Activated CD4-positive, alpha-beta T cell treated with anti-CD3 and anti-CD28 coated beads, Interleukin-2, amount 50 U/mL, for 16 hours (primary cell): ENCODE data around the gene SPRR2D.

Experiments used
- DNase-seq: peaks from one replicate; pipeline ENCODE4 v3.0.0-alpha.2; 2020

Gene SPRR2D

DNA sequence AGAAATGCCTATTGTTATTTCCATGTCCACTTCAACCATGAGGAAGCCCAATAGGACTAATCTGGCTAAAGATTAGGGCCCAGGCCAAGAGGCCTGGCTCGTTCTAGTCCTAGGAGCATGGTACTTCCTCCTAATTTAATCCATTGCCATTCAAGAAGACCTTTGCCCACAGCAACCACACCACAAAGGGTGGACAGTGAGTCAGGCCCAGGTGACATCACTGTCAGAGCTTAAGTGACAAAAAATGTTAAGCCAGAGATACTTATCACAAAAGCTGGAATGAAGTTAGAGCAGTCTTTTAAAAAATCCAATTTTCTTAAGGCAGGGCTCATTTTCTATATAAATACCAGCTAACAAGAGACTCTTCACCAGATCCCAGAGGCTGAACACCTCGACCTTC lies 39.5 kb downstream of the SPRR2D start, which contains the start of gene SPRR3:
TSS of gene SPRR3 (plus strand) at position 368 of the 400 bp plus-strand sequence. CDS start 1,272 bp downstream, outside the sequence.
- DNase-seq, result no peak

- DNase-seq, result no peak
These were observed 40.6 kb downstream of the SPRR2D start for GRCh38 chr1:153000294-153000693.

GRCh38 chr1:152999818-153000217 lies 41.1 kb downstream of the SPRR2D start:
- DNase-seq, result no peak

DNA sequence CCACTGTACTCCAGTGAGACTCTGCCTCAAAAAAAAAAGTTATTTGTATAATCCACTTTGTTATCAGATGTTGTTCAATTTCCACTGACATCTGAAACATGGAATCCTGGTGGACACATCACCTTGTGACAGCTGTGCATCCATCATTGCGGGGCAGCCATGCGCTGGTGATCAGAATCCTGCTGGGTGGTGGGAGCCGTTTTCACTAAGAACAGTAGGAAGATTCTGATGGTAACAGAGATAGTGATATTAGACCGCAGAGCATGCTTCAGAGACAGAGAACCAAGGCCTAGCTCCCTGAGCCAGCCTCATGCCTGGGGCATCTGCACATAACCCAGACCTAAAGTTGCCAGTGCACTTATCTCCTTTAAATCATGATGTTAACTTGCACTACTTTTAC lies 42.4 kb downstream of the SPRR2D start:
- no peak for DNase-seq

DNA sequence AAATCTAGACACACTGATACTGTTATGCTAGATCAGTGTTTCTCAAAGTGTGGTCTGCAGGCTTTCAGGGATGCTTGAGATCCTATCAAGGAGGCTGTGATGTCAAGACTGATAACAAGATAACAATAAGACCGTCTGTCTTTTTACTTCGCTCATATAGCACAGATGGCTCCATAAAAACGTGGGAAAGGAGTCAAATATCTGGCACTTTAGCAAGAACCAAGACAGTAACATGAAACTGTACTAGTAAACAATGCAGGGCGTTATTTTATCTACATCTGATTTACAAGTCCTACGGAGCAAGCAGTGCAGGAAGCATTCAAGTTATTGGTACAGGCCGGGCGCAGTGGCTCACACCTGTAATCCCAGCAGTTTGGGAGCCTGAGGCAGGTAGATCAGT lies 43.0 kb downstream of the SPRR2D start:
- no peak for DNase-seq

- no peak for DNase-seq
These were observed 44.1 kb downstream of the SPRR2D start for GRCh38 chr1:152996633-152997400.

GRCh38 chr1:152995842-152996241 lies 45.1 kb downstream of the SPRR2D start:
- DNase-seq, result no peak

- DNase-seq, result no peak
These were observed 47.7 kb downstream of the SPRR2D start for GRCh38 chr1:152993186-152993585.
